Measurements from ENCODE around the gene DAND5. TPM values are rescaled to one million over a fixed set of nuclear protein-coding genes. Genes with fewer than 3 reads are reported as not detected.

The DAND5 gene
- total and polyA plus RNA-seq, 4 donors = 0.01 to 0.25 (median 0.17) TPM

DNA sequence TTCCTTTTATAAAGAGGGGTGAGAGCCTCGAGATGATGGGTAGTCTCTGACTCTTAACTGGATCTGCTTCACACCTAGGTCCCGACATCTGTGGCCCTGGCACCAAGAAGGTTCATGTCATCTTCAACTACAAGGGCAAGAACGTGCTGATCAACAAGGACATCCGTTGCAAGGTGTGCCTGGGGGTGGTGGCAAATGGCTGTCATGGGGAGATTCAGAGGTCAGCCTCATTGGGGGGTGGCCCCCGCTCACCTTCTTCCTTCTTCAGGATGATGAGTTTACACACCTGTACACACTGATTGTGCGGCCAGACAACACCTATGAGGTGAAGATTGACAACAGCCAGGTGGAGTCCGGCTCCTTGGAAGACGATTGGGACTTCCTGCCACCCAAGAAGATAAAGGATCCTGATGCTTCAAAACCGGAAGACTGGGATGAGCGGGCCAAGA is 29.4 kb upstream of the DAND5 start:
- Histone ChIP-seq H3K27ac (ENCODE audit: low read depth in 1 of 2, low read length in 1 of 2) (peak overlapping the region in 1 of 2 donors; percentile 43), H3K9me3 (ENCODE audit: control insufficient read depth in 4 of 4, insufficient read depth in 3 of 4, low read length in 3 of 4) (no peaks in the 10 kb centered on the region), H3K4me1 (ENCODE audit: control insufficient read depth in 5 of 5, insufficient read depth in 5 of 5, low read length in 5 of 5) (peaks cover 11 to 25% (median 21%) of the 10 kb centered on the region in 5 donors), H3K27me3 (ENCODE audit: control insufficient read depth in 3 of 3, insufficient read depth in 3 of 3, low read length in 2 of 3) (no peaks in the 10 kb centered on the region), H3K4me3 (peak overlapping the region; percentile 17), H3K9ac (ENCODE audit: insufficient read depth in 1 of 2, low read length in 2 of 2) (peak overlapping the region; percentile 65 to 90), H3K36me3 (ENCODE audit: control insufficient read depth in 4 of 4, insufficient read depth in 4 of 4, low read length in 4 of 4) (peaks cover 24 to 51% (median 41%) of the 10 kb centered on the region in 4 donors)
- DNase-seq (no peak), ATAC-seq (ENCODE audit: insufficient read depth, low FRiP score) (no peak)
- TF ChIP-seq, protein P1, sequence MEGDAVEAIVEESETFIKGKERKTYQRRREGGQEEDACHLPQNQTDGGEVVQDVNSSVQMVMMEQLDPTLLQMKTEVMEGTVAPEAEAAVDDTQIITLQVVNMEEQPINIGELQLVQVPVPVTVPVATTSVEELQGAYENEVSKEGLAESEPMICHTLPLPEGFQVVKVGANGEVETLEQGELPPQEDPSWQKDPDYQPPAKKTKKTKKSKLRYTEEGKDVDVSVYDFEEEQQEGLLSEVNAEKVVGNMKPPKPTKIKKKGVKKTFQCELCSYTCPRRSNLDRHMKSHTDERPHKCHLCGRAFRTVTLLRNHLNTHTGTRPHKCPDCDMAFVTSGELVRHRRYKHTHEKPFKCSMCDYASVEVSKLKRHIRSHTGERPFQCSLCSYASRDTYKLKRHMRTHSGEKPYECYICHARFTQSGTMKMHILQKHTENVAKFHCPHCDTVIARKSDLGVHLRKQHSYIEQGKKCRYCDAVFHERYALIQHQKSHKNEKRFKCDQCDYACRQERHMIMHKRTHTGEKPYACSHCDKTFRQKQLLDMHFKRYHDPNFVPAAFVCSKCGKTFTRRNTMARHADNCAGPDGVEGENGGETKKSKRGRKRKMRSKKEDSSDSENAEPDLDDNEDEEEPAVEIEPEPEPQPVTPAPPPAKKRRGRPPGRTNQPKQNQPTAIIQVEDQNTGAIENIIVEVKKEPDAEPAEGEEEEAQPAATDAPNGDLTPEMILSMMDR (IDR thresholded peaks at IDR 0.05; ENCODE audit: control extremely low read depth, extremely low read depth) = no peak
- WGBS, 2 donors = 29 to 46% methylated on average over 10 of the region's 10 CpGs

DNA sequence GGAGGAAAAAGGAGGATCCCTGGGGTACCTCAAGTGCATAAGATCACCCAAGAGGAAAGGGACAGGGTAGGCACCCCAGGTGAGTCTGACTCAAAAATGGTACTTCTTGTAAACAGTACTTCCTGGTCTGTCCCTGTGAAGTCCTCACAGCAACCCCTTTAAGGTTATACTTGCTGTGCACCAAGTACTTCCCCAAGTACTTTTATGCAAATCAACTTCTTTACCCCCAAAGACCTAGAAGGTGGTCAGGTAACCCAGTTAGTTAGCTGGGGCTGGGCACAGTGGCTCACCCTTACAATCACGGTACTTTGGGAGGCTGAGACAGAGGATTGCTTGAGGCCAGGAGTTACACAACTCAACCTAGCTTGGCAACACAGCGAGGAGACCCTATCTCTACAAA is 28.5 kb upstream of the DAND5 start:
- H3K9ac ChIP-seq (ENCODE audit: insufficient read depth in 1 of 2, low read length in 2 of 2) = no peak overlapping the region
- DNase-seq = no peak
- H3K27ac ChIP-seq (ENCODE audit: low read depth in 1 of 2, low read length in 1 of 2) = peak overlapping the region in 1 of 2 donors; percentile 28
- ATAC-seq (ENCODE audit: insufficient read depth, low FRiP score) = no peak
- no peaks in the 10 kb centered on the region for H3K27me3 ChIP-seq (ENCODE audit: control insufficient read depth in 3 of 3, insufficient read depth in 3 of 3, low read length in 2 of 3)
- peaks cover 11 to 25% (median 21%) of the 10 kb centered on the region in 5 donors for H3K4me1 ChIP-seq (ENCODE audit: control insufficient read depth in 5 of 5, insufficient read depth in 5 of 5, low read length in 5 of 5)
- H3K9me3 ChIP-seq (ENCODE audit: control insufficient read depth in 4 of 4, insufficient read depth in 3 of 4, low read length in 3 of 4) = no peaks in the 10 kb centered on the region
- H3K36me3 ChIP-seq (ENCODE audit: control insufficient read depth in 4 of 4, insufficient read depth in 4 of 4, low read length in 4 of 4) = peaks cover 24 to 51% (median 41%) of the 10 kb centered on the region in 4 donors
- TF ChIP-seq, protein P1 (IDR thresholded peaks at IDR 0.05; ENCODE audit: control extremely low read depth, extremely low read depth) = no peak
- H3K4me3 ChIP-seq = no peak overlapping the region
- 49 to 70% methylated on average over 2 of the region's 2 CpGs for WGBS, 2 donors

DNA sequence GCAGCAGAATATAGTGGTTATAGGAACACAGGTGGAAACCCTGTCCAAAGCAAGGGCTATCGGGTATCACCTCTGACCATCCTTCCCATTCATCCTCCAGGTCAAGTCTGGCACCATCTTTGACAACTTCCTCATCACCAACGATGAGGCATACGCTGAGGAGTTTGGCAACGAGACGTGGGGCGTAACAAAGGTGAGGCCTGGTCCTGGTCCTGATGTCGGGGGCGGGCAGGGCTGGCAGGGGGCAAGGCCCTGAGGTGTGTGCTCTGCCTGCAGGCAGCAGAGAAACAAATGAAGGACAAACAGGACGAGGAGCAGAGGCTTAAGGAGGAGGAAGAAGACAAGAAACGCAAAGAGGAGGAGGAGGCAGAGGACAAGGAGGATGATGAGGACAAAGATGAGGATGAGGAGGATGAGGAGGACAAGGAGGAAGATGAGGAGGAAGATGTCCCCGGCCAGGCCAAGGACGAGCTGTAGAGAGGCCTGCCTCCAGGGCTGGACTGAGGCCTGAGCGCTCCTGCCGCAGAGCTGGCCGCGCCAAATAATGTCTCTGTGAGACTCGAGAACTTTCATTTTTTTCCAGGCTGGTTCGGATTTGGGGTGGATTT is 25.8 kb upstream of the DAND5 start:
- Histone ChIP-seq H3K36me3 (ENCODE audit: control insufficient read depth in 4 of 4, insufficient read depth in 4 of 4, low read length in 4 of 4) (peaks cover 29 to 59% (median 50%) of the 10 kb centered on the region in 4 donors), H3K27ac (ENCODE audit: low read depth in 1 of 2, low read length in 1 of 2) (peak overlapping the region in 1 of 2 donors; percentile 18)

More for the DNA sequence above, 25.8 kb upstream of the DAND5 start:
- Histone ChIP-seq H3K27me3 (ENCODE audit: control insufficient read depth in 3 of 3, insufficient read depth in 3 of 3, low read length in 2 of 3) (no peaks in the 10 kb centered on the region), H3K4me3 (no peak overlapping the region), H3K4me1 (ENCODE audit: control insufficient read depth in 5 of 5, insufficient read depth in 5 of 5, low read length in 5 of 5) (peaks cover 11 to 29% (median 19%) of the 10 kb centered on the region in 5 donors), H3K9ac (ENCODE audit: insufficient read depth in 1 of 2, low read length in 2 of 2) (no peak overlapping the region), H3K9me3 (ENCODE audit: control insufficient read depth in 4 of 4, insufficient read depth in 3 of 4, low read length in 3 of 4) (no peaks in the 10 kb centered on the region)
- DNase-seq = no peak
- TF ChIP-seq, protein P1 (IDR thresholded peaks at IDR 0.05; ENCODE audit: control extremely low read depth, extremely low read depth) = no peak
- ATAC-seq (ENCODE audit: insufficient read depth, low FRiP score) = no peak
- WGBS, 2 donors = 60 to 75% methylated on average over 18 of the region's 18 CpGs
